RWPE2 (cell line): ENCODE results near the gene ABAT.
"Not testable (repeated sequence)": the region's sequence is repeated elsewhere in the genome, so short reads cannot be mapped to it uniquely, and the experiment has no call there.

Experiments
- ATAC-seq: fragments of 200-7000 bp; cut with Tn5 transposase; 3 replicates; pipeline ENCODE4 v1.9.1; 2021; ENCODE audit warnings: low read depth
- DNase-seq: peaks from one replicate; pipeline ENCODE4 v3.0.0-alpha.2; 2020; ENCODE audit warnings: low spot score
- H3K27ac ChIP-seq: fragments of 450-650 bp; 2 replicates; pipeline ENCODE4 v1.5.1; 2017; ENCODE audit warnings: mild to moderate bottlenecking; ENCODE audit not compliant: poor library complexity, severe bottlenecking
- H3K27me3 ChIP-seq: fragments of 250-450 bp; sonication (Bioruptor Pico); 2 replicates; pipeline ENCODE4 v1.5.1; 2021; ENCODE audit warnings: mild to moderate bottlenecking, moderate library complexity; ENCODE audit not compliant: insufficient read depth, poor library complexity, severe bottlenecking
- H3K36me3 ChIP-seq: fragments of 250-450 bp; sonication (Bioruptor Pico); 2 replicates; pipeline ENCODE4 v1.5.1; 2020; ENCODE audit warnings: low read depth, mild to moderate bottlenecking, moderate library complexity
- H3K4me1 ChIP-seq: fragments of 250-450 bp; sonication (Bioruptor Pico); 2 replicates; pipeline ENCODE4 v1.5.1; 2021; ENCODE audit warnings: mild to moderate bottlenecking, moderate library complexity; ENCODE audit not compliant: insufficient read depth, poor library complexity, severe bottlenecking
- H3K4me3 ChIP-seq: fragments of 250-450 bp; sonication (Bioruptor Pico); 2 replicates; pipeline ENCODE4 v1.5.1; 2021; ENCODE audit warnings: mild to moderate bottlenecking, moderate library complexity; ENCODE audit not compliant: severe bottlenecking
- H3K9me3 ChIP-seq: fragments of 250-450 bp; sonication (Bioruptor Pico); 2 replicates; pipeline ENCODE4 v1.5.1; 2021; ENCODE audit warnings: mild to moderate bottlenecking, moderate library complexity; ENCODE audit not compliant: severe bottlenecking
- CTCF ChIP-seq: fragments of 450-650 bp; IDR thresholded peaks from one replicate; pipeline ENCODE4 v1.5.1; 2017; ENCODE audit warnings: mild to moderate bottlenecking, moderate library complexity; ENCODE audit not compliant: poor library complexity, severe bottlenecking

The ABAT gene

DNA sequence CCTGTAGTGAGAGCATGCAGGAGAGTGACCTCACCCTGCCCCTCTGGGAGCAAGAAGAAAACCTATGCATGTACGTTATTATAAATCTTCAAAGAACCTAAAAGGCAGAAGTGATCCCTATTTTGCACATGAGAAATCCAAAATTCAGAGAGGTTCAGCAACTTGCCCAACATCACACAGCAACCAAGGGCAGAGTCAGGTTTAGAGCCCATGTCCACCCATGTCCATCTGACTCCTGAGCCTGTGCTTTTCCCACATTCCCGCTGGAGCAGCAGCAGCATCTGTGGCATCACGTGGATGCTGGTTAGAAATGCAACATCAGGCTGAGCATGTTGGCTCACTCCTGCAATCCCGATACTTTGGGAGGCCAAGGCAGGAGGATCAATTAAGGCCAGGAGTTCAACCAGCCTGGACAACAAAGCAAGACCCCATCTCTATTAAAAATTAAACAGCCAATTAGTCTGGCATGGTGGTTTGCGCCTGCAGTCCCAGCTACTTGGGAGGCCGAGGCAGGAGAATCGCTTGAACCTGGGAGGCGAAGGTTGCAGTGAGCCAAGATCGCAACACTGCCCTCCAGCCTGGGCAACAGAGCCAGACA, 26.6 kb upstream of the ABAT start:
- no peaks in the 10 kb centered on the region for H3K9me3 ChIP-seq
- H3K4me3 ChIP-seq, result no peak overlapping the region
- H3K36me3 ChIP-seq, result peaks cover 52% of the 10 kb centered on the region
- no peak for TF ChIP-seq CTCF
- no peak overlapping the region for H3K27ac ChIP-seq
- H3K27me3 ChIP-seq, result no peaks in the 10 kb centered on the region
- ATAC-seq, result no peak
- no peak for DNase-seq
- peaks cover 3% of the 10 kb centered on the region for H3K4me1 ChIP-seq

- Histone ChIP-seq H3K4me1 (peaks cover 3% of the 10 kb centered on the region), H3K4me3 (no peak overlapping the region), H3K36me3 (peaks cover 41% of the 10 kb centered on the region), H3K27ac (no peak overlapping the region), H3K27me3 (no peaks in the 10 kb centered on the region), H3K9me3 (no peaks in the 10 kb centered on the region)
- no peak for TF ChIP-seq CTCF
- ATAC-seq (no peak), DNase-seq (no peak)
Measured at GRCh38 chr16:8648877-8649276, 25.5 kb upstream of the ABAT start.

GRCh38 chr16:8649829-8650554, 24.4 kb upstream of the ABAT start:
- Histone ChIP-seq H3K27me3 (no peaks in the 10 kb centered on the region), H3K4me1 (peaks cover 3% of the 10 kb centered on the region), H3K9me3 (no peaks in the 10 kb centered on the region), H3K36me3 (peaks cover 30% of the 10 kb centered on the region), H3K4me3 (no peak overlapping the region), H3K27ac (no peak overlapping the region)
- ATAC-seq, result no peak
- no peak for DNase-seq
- no peak for TF ChIP-seq CTCF

- peak; percentile 14 for TF ChIP-seq CTCF
- H3K36me3 ChIP-seq, result peaks cover 12% of the 10 kb centered on the region
- H3K9me3 ChIP-seq, H3K27ac ChIP-seq, H3K27me3 ChIP-seq, H3K4me1 ChIP-seq, H3K4me3 ChIP-seq, DNase-seq: not testable (repeated sequence)
- peak; percentile 60; the same call in 2 of the 3 replicates for ATAC-seq
Measured at GRCh38 chr16:8651958-8652357, 22.5 kb upstream of the ABAT start.

DNA sequence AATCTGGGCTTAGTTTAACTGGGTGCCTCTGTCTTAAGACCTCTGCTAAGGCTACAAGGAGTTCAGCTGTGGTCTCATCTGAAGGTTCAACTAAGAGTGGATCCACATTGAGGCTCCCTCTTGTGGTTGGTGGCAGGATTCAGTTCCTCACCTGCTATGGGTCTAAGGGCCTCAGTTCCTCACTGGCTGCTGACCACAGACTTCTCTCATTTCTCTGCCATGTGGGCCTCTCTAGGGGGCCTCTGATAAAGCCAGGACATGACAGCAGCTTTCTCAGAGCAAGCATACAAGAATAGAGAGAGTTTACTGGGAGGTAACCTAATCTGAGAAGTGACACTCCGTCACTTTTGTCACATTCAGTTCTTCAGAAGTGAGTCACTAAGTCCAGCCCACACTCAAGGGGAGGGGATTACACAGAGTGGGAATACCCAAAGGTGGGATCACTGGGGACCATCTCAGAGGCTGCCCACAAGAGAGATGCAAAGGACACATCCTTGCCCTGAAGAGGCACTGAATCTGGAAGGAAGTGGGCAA, 19.2 kb upstream of the ABAT start:
- H3K4me3 ChIP-seq, result no peak overlapping the region
- TF ChIP-seq CTCF, result no peak
- no peaks in the 10 kb centered on the region for H3K9me3 ChIP-seq
- no peaks in the 10 kb centered on the region for H3K27me3 ChIP-seq
- ATAC-seq, result no peak
- no peaks in the 10 kb centered on the region for H3K4me1 ChIP-seq
- no peaks in the 10 kb centered on the region for H3K36me3 ChIP-seq
- no peak for DNase-seq
- no peak overlapping the region for H3K27ac ChIP-seq
